GM21360 (cell line): ENCODE data around the gene C2CD3.
"Not testable (repeated sequence)": the region's sequence is repeated elsewhere in the genome, so short reads cannot be mapped to it uniquely, and the experiment has no call there.

Source experiments
- ATAC-seq: cut with Tn5 transposase; IDR thresholded peaks from one replicate; pipeline ENCODE4 v1.9.1; 2021; ENCODE audit warnings: mild to moderate bottlenecking, moderate library complexity; ENCODE audit not compliant: unreplicated experiment

C2CD3 gene

DNA sequence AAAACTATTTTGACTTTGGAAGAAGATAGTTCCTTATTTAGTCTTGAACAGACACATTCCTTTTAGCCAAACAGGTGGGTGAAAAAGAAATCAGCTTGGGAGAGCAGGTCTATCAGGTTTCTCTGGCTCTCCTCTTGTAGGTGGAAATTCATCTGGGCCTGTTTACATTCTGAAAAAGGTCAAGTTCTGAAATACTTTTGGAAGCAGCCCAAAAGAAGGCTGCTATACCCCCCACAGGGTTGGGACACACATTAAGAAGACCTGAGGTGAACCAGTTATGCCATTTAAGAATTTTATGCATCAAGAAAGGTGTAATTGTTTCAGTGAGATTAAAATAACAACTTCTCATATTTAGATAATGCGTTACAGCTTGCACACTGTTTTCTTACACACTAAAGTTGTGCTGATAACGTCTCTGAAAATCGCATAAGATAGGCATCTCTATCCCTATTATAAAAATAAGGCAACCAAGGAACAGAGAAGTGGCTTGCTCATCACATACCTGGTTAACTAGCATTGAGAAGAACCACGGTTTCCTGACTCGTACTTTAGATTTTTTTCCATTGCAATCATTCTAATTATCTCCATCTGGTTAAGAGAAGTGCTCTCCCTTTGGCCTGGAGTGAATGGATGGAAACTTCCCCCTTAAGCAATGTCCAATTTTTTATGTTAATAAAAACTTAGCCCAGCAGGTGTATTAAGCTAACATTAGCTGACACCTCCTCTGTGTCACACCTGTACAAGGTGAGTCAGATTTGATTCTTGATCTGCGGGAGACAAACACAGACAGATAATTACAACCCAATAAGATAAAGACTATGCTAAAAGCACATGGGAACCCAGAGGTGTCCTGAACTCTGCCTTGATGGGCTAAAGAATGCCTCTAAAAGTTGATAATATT is 101.4 kb downstream of the C2CD3 start:
- ATAC-seq = no peak

GRCh38 chr11:74066663-74067062 is 104.1 kb downstream of the C2CD3 start:
- ATAC-seq = not testable (repeated sequence)

DNA sequence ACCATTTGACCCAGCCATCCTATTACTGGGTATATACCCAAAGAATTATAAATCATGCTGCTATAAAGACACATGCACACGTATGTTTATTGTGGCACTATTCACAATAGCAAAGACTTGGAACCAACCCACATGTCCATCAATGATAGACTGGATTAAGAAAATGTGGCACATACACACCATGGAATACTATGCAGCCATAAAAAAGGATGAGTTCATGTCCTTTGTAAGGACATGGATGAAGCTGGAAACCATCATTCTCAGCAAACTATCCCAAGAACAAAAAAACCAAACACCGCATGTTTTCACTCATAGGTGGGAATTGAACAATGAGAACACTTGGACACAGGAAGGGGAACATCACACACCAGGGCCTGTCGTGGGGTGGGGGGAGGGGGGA is 105.3 kb downstream of the C2CD3 start:
- ATAC-seq = not testable (repeated sequence)

DNA sequence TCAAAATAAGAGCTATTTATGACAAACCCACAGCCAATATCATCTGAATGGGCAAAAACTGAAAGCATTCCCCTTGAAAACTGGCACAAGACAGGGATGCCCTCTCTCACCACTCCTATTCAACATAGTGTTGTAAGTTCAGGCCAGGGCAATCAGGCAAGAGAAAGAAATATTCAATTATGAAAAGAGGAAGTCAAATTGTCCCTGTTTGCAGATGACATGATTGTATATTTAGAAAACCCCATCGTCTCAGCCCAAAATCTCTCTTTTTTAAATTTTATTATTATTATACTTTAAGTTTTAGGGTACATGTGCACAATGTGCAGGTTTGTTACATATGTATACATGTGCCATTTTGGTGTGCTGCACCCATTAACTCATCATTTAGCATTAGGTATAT is 107.2 kb downstream of the C2CD3 start:
- ATAC-seq = not testable (repeated sequence)

GRCh38 chr11:74061599-74061998 is 109.2 kb downstream of the C2CD3 start:
- not testable (repeated sequence) for ATAC-seq

DNA sequence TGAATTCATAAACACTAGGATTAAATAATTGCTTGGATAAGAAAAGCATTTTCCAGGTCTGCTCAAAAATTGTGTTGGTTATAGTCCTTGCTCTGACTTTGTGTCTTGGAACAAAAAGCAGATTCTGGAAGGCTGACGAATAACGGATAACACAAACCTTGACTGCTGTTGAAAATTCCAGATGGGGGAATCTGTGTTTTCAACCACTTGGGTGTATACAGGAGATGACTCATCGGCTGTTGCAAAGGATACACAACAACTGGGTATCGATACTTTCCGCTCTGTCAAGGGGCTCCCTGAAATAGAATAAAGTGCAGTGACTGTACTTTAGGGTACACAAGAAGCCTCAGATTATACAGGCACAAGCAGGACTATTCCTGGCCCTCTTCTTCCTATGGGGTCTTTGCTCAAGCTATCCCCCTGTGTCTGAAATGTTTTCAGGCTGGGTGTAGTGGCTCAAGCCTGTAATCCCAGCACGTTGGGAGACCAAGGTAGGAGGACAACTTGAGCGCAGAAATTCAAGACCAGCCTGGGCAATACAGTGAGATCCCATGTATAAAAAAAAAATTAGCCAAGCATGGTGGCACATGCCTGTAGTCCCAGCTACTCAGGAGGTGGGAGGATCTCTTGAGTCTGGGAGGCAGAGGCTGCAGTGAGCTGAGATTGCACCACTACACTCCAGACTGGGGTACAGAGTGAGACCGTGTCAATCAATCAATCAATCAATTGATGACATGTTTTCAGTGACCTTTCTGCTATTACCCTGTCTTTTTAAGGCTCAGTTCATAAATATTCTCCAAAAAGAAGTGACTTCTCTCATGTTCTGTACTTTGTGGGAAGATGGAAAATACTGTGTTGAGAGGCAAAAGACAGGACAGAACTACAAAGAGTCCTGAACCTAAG is 113.3 kb downstream of the C2CD3 start:
- no peak for ATAC-seq

DNA sequence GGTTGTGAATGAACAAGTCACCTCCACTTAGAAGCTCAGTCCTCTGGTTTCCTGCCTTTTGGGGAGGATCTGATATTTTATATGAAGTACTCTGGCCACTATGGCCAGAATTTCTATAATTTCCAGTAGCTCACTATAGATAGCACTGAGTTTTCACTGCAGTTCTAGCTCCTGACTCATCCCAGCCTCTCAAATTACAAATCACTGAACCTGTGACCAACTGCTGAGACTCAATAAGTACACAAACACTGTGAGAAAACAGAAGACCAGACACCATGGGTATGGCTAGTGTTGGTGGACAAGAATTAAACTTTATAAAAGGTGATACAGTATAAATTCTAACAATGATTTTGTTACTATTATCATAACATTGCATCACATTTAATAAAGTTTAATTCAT is 114.9 kb downstream of the C2CD3 start:
- no peak for ATAC-seq

GRCh38 chr11:74050465-74050864 is 120.3 kb downstream of the C2CD3 start:
- no peak for ATAC-seq

DNA sequence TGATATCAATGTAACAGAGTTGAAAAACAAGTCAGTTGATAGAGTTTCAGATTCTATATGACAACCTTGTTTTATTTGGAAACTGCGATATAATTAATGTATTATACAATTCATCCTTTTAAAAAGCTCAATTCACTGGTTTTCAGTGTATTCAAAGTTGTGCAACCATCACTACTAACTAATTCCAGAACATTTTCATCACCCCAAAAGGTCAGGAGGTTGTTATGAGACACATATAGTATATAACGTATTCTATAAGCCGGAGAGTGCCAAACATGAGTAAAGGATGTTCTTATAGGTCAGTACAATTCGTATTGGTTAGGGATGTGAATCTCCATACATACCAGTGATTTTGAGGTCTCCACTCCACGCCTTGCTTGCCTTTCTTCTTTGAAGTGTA is 121.8 kb downstream of the C2CD3 start:
- ATAC-seq = no peak

GRCh38 chr11:74044538-74044937 is 126.3 kb downstream of the C2CD3 start:
- no peak for ATAC-seq

DNA sequence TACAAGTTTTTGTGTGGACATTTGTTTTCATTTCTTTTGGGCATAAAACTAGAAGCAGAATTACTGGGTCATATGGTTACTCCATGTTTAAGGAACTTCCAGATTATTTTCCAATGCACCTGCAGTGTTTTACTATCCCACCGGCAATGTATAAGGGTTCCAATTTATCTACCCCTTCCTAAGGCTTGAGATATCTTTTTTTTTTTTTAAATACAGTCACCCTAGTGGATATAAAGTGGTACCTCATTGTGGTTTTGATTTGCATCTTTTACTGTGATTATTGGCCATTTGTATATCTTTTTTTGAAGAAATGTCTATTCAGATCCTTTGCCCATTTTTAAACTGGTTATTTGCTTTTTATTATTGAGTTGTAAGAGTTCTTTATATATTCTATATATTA is 127.4 kb downstream of the C2CD3 start:
- ATAC-seq = no peak

DNA sequence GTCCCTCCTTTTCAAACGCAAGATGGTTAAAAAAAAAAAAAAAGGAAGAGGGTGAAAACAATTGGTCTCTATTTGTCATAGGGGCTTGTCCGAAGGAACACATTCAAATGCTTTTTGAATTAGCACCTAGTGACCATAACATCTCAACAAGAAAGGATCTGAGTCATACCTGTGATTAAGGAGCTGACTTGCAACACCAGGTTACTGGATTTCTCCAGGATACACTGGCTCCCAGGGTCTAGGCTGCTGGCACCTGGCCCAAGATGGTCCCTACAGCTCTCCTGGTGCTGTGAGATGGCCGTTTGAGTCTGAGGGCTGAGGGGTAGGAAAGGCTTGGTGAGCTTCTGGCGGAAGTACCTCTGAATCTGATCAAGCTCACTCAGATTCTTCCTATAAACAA is 133.5 kb downstream of the C2CD3 start:
- no peak for ATAC-seq

- ATAC-seq = no peak
Measured at GRCh38 chr11:74035264-74035663, 135.5 kb downstream of the C2CD3 start.

DNA sequence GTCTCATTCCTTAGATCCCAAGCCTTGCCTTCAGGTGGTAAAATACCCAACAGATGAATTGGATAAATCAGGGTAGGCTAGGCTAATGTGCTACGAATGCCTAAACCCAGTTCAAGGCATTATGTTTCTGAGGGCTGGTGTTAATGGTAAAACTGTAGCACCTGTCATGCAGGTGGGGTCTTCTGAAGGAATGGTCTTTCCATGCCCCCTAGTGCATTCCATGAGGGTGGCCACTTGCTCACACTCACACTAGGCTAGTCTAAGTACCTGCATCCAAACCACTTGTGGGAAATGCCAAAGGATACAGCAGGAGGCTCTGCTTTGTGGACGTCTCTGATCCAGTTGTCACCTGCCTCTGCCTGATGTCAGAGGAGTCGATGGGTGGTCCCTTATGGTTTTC is 137.8 kb downstream of the C2CD3 start:
- no peak for ATAC-seq

DNA sequence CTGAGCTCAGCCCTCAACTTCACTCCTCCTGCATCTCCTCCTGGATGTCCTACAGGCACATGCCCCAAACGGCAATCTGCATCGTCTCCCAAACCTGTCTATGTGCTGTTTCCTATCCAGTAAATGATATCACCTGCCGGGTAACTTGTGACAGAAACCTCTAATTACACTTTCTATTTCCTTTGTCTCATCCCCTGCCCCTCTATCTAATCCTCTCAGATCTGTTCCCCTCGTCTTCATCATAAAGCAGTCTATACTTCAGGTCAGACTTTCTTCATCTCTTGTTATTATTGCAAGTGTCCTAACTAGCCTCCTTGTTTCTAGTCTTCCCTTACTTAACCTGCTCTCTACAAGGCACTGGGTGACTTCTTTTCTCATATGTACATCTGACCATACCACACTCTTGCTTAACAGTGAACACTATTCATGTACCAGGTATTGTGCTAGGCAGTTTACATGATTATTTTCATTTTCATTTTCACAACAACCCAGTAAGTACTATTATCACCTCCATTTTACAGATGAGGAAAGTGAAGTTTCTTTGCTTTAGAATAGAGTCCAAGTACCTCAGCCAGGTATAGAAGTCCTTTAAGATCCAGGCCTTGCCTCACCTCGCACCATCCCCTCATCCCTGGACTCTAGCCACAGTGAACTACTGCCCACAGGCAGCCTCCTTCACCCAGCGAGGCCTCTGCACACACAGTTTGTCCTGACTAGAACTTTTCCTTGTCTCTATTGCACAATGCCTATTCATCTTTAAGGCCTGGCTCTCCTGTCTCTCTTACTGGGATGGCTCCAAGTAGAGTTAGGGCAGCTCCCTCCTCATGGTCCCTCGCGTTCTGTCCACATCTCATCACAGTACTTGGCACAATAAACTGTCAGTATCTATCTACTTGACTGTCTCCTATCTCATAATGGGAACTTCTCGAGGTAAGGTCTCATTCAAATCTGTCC is 139.8 kb downstream of the C2CD3 start:
- ATAC-seq = no peak

DNA sequence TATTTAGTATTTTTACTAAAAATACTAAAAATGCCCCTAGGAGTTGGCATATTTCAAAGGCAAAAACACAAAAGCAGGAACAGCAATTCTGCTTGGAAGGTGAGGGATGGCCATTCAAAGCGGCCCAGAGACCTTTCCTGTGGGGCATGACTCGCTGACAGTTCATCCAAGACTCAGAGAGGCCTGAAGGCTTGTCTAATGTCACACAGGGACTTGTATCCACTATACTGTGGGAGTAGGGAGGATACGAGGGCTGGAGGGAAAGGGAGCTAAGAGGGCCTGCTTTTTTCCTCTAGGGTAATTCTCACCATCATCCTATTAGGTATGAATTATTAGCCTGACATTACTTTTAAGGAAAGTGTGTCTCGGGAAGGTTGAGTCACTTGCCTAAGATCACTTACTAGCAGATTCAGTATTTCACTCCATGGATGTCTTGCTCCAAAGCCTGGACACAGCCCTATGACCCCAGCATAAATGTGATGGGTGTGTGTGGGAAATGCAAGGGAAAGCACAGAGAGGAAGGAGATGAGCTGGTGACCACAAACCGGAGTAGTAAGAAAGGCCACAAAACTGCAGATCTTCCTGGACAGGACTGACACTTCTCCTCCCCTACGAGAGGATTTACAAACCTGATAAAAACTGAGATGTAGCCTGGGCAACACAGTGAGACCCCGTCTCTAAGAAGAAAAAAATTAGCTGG is 145.2 kb downstream of the C2CD3 start:
- no peak for ATAC-seq

DNA sequence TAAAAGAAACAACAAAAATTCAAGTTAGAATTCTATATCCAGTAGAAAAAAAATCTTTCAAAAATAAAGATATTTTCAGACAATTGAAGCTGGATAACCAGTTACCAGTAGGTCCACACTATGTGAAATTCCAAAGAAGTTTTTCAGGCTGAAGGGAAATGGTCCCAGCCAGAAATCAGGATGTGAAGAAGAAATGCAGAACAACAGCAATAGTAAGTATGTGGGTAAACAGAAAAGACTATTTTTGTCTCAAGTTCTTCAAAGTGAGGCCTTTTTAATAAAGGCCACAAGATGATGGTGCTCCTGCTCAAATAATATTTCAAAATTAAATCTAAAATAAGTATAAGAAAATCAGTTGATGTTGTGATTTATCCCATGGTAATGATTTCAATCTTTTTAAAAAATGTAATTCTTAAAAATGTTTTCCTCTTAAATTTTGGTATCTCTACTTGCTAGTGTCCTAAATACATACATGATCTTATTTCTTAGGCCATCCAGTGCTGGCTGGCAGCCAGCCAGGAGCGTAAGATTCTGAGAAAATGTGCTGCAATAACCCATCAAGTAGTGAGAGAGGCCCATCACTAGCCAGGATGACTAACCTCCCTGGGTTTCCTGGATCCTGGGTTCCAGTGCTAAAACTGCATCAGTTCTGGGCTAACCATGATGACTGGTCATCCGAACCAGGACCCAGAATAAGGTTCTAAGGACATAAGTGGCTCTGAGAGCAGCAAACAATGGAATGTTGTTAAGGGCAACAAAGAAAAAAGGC is 146.4 kb downstream of the C2CD3 start:
- ATAC-seq = no peak

DNA sequence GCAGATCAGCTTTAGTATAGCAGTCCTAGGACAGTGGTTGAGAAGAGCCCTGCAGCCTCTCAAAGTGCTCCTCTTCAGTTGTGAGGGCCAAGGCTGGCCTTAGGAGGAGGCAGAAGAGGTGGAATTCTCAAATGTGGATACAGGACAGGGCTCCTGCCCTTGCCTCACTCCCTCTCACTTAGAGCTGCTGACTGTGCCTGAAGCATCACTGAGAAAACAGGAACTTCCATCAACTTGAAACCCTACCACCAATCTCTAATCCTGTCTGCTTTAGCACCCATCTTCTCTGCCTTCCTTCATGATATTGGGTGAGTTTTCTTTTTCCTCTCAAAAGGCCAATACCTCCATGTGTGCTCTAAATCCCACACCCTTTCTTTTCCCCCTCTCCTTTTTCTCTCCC is 147.5 kb downstream of the C2CD3 start:
- no peak for ATAC-seq

DNA sequence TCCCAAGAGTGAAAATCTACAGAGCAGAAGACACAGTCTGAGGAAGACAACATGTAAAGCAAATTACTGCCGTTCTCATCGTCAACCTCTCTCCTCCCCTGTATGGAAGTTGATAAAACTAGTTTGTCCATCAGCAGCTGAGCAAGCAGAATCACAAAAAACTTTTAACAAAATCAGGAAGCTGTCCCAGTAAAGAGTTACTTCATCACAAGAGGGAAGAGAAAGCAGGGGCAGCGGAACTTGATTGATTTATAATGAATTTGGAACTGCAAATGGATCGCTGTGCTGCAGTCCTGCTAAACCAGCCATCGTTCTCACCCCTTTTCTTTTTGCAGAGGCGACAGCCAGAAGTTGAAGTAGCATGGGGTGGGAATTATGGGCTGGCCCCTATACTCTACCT is 148.3 kb downstream of the C2CD3 start:
- no peak for ATAC-seq
